Sigmoid colon (tissue), 7 donors: ENCODE measurements around the gene SERPINB10. TPM values are rescaled to one million over a fixed set of nuclear protein-coding genes. Genes with fewer than 3 reads are reported as not detected.

ENCODE experiments used
- DNase-seq: peaks from one replicate; pipeline ENCODE4 v3.0.0-alpha.2; 2019
- H3K27ac ChIP-seq, 4 donors: fragments of 200-600 bp; sonication (generic); one replicate each; pipeline ENCODE4 v1.5.1; 2016 to 2019; ENCODE audit warnings: mild to moderate bottlenecking in 1 of 4
- H3K27me3 ChIP-seq, 3 donors: fragments of 200-600 bp; sonication (generic); one replicate each; pipeline ENCODE4 v1.5.1; 2019; ENCODE audit warnings: mild to moderate bottlenecking in 1 of 3
- H3K36me3 ChIP-seq, 4 donors: fragments of 200-600 bp; sonication (generic); one replicate each; pipeline ENCODE4 v1.5.1; 2016 to 2019
- H3K4me1 ChIP-seq, 4 donors: fragments of 200-600 bp; sonication (generic); one replicate each; pipeline ENCODE4 v1.5.1; 2017 to 2019
- H3K4me3 ChIP-seq, 4 donors: fragments of 200-600 bp; sonication (generic); one replicate each; pipeline ENCODE4 v1.5.1; 2017 to 2019; ENCODE audit warnings: mild to moderate bottlenecking in 2 of 4, moderate library complexity in 1 of 4
- H3K9me3 ChIP-seq, 4 donors: fragments of 200-600 bp in 3 of 4; sonication (generic) in 3 of 4; one replicate each; pipeline versions ENCODE4 v1.5.1 to v1.6.1; 2013 to 2019
- EP300 ChIP-seq, 4 donors: sonication (generic); formaldehyde crosslinking; IDR thresholded peaks; one replicate each; pipeline ENCODE4 v1.6.1; 2017; ENCODE audit warnings: antibody characterized with exemption in 4 of 4
- POLR2A ChIP-seq, 2 donors: fragments of 450-650 bp; IDR thresholded peaks; one replicate each; pipeline ENCODE4 v1.6.1; 2016; ENCODE audit warnings: antibody characterized with exemption in 2 of 2, mild to moderate bottlenecking in 2 of 2, moderate library complexity in 2 of 2
- POLR2AphosphoS5 ChIP-seq, 4 donors: sonication (generic); formaldehyde crosslinking; IDR thresholded peaks; one replicate each; pipeline ENCODE4 v1.6.1; 2017; ENCODE audit warnings: antibody characterized with exemption in 4 of 4
- WGBS, 2 donors: extraction: QIAGEN DNeasy Blood & Tissue Kit; methylation state at CpG; one replicate each; pipeline ENCODE4 v1.1.7; 2013; 5-methylcytosine and 5-hydroxymethylcytosine counted together
- intact Hi-C: fragments of 100-400 bp; cut with DNase I; formaldehyde crosslinking; loops from one replicate; pipeline ENCODE4 v1.15.1; 2023
- polyA plus RNA-seq, 3 donors: library from polyadenylated mRNA; stranded (reverse); fragments of 200-250 nt; gene quantifications; one replicate each; pipeline ENCODE4 v1.2.3, GENCODE V29; 2013
- total RNA-seq, 4 donors: library from RNA; depleted of rRNA; stranded (reverse); fragments of >200 nt; gene quantifications; one replicate each; pipeline ENCODE4 v1.1.0, GENCODE V29; 2016
- TF ChIP-seq, protein P1 (sequence below), 4 experiments: fragments of 450-650 bp in 3 of 4; fragments of 200-600 bp in 1 of 4; IDR thresholded peaks; one replicate each; pipeline ENCODE4 v1.5.1; 2016 to 2019; ENCODE audit warnings: antibody characterized with exemption in 4 of 4, mild to moderate bottlenecking in 3 of 4, moderate library complexity in 2 of 4
- donor health status: healthy with polysubstance abuse.
- donor health status: Bipolar disorder and iron deficiency.
- donor health status: healthy.

SERPINB10 gene
- total and polyA plus RNA-seq, 7 donors, result 0.15 TPM; not detected in 6

- Histone ChIP-seq H3K4me1 (no peaks in the 10 kb centered on the region), H3K9me3 (no peaks in the 10 kb centered on the region), H3K27ac (no peak overlapping the region), H3K27me3 (no peaks in the 10 kb centered on the region), H3K4me3 (no peak overlapping the region), H3K36me3 (no peaks in the 10 kb centered on the region)
- 84 to 92% methylated on average over 9 of the region's 9 CpGs for WGBS, 2 donors
- DNase-seq, result no peak
- TF ChIP-seq, protein P1, sequence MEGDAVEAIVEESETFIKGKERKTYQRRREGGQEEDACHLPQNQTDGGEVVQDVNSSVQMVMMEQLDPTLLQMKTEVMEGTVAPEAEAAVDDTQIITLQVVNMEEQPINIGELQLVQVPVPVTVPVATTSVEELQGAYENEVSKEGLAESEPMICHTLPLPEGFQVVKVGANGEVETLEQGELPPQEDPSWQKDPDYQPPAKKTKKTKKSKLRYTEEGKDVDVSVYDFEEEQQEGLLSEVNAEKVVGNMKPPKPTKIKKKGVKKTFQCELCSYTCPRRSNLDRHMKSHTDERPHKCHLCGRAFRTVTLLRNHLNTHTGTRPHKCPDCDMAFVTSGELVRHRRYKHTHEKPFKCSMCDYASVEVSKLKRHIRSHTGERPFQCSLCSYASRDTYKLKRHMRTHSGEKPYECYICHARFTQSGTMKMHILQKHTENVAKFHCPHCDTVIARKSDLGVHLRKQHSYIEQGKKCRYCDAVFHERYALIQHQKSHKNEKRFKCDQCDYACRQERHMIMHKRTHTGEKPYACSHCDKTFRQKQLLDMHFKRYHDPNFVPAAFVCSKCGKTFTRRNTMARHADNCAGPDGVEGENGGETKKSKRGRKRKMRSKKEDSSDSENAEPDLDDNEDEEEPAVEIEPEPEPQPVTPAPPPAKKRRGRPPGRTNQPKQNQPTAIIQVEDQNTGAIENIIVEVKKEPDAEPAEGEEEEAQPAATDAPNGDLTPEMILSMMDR (IDR thresholded peaks at IDR 0.05), result no peak
- TF ChIP-seq POLR2AphosphoS5 (IDR thresholded peaks at IDR 0.05) (no peak), EP300 (IDR thresholded peaks at IDR 0.05) (no peak)
- intact Hi-C loops, result no loop called here
Observed at GRCh38 chr18:63868546-63868945, 39.2 kb upstream of the SERPINB10 start.

DNA sequence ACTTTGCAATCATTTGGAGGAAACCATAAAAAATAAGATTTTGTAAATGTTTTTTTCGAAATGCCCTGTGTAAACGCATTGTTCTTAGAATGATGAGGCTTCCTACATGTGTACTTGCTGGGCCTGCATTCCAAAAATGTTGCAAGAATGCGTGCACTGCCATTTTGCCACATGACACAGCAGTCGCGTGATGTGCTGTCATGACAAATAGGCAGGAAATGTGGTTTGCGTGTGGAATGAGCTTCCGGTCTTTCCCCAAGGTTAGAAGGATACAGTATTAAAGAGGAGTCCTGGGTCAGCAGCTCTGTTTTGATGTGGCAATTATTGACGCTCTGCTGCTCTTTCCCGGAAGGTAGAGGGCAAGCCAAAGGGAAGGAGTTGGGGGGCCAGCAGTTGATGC is 38.4 kb upstream of the SERPINB10 start:
- DNase-seq, result no peak
- H3K27me3 ChIP-seq, result no peaks in the 10 kb centered on the region
- H3K4me1 ChIP-seq, result no peaks in the 10 kb centered on the region
- H3K36me3 ChIP-seq, result no peaks in the 10 kb centered on the region
- H3K4me3 ChIP-seq, result no peak overlapping the region
- WGBS, 2 donors, result 79 to 85% methylated on average over 9 of the region's 9 CpGs
- H3K27ac ChIP-seq, result no peak overlapping the region
- intact Hi-C loops, result no loop called here
- TF ChIP-seq POLR2A (IDR thresholded peaks at IDR 0.05), result no peak
- TF ChIP-seq POLR2AphosphoS5 (IDR thresholded peaks at IDR 0.05), result no peak
- TF ChIP-seq, protein P1 (IDR thresholded peaks at IDR 0.05), result no peak
- no peak for TF ChIP-seq EP300 (IDR thresholded peaks at IDR 0.05)
- no peaks in the 10 kb centered on the region for H3K9me3 ChIP-seq

DNA sequence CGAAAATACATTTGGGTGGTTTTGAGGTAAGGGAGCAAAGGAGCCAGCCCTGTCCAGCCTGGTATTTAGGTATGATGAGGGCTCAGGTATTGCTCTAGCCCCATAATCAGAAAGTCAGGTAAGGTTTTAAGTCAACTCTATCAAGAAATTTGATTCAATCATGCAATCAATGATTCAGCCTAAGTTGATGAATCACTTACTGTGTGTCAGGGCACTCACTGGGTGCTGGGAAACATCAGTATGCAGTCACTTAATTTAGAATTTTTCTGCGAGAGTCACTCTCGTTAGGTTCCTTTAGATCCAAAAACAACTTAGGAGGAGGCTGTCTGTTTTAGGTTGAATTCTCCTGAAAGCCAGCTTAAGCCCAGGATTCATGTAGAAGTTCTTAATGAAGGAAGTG is 37.9 kb upstream of the SERPINB10 start:
- H3K4me1 ChIP-seq, result no peaks in the 10 kb centered on the region
- intact Hi-C loops, result no loop called here
- H3K9me3 ChIP-seq, result no peaks in the 10 kb centered on the region
- DNase-seq, result no peak
- no peaks in the 10 kb centered on the region for H3K27me3 ChIP-seq
- H3K4me3 ChIP-seq, result no peak overlapping the region
- no peaks in the 10 kb centered on the region for H3K36me3 ChIP-seq
- WGBS, 2 donors, result 88 to 93% methylated on average over 3 of the region's 3 CpGs
- no peak overlapping the region for H3K27ac ChIP-seq
- TF ChIP-seq, protein P1 (IDR thresholded peaks at IDR 0.05), result no peak
- TF ChIP-seq POLR2AphosphoS5 (IDR thresholded peaks at IDR 0.05) (no peak), EP300 (IDR thresholded peaks at IDR 0.05) (no peak), POLR2A (IDR thresholded peaks at IDR 0.05) (no peak)

DNA sequence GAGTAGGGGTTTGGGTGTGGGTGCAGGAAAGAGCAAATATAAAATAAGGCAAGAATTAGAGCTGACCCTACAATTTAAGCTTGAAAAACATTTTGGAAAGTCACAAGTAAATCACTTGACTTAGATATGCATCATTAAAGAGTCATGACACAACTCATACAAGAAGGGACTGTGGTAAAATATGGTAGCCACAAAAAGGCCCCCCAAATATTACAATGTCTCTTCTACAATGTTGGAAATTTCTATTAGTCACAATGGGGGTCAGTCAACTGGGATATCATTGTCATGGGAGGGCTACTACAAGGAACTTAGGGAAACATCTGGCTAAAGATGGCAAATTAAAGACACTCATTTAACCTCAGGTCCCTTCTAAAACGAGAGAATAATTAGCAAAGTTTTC is 35.9 kb upstream of the SERPINB10 start:
- no peaks in the 10 kb centered on the region for H3K36me3 ChIP-seq

GRCh38 chr18:63872586-63872985 is 35.2 kb upstream of the SERPINB10 start:
- intact Hi-C loops, result no loop called here
- Histone ChIP-seq H3K36me3 (no peaks in the 10 kb centered on the region), H3K4me1 (no peaks in the 10 kb centered on the region), H3K9me3 (no peaks in the 10 kb centered on the region), H3K27ac (no peak overlapping the region), H3K27me3 (no peaks in the 10 kb centered on the region), H3K4me3 (no peak overlapping the region)
- no peak for DNase-seq
- TF ChIP-seq EP300 (IDR thresholded peaks at IDR 0.05), result no peak
- TF ChIP-seq, protein P1 (IDR thresholded peaks at IDR 0.05), result no peak
- TF ChIP-seq POLR2AphosphoS5 (IDR thresholded peaks at IDR 0.05), result no peak
- no peak for TF ChIP-seq POLR2A (IDR thresholded peaks at IDR 0.05)

More for the DNA sequence above, 35.9 kb upstream of the SERPINB10 start:
- intact Hi-C loops, result no loop called here
- Histone ChIP-seq H3K4me1 (no peaks in the 10 kb centered on the region), H3K9me3 (no peaks in the 10 kb centered on the region), H3K4me3 (no peak overlapping the region), H3K27ac (no peak overlapping the region), H3K27me3 (no peaks in the 10 kb centered on the region)
- no peak for TF ChIP-seq EP300 (IDR thresholded peaks at IDR 0.05)
- TF ChIP-seq, protein P1 (IDR thresholded peaks at IDR 0.05), result no peak
- TF ChIP-seq POLR2A (IDR thresholded peaks at IDR 0.05), result no peak
- no peak for TF ChIP-seq POLR2AphosphoS5 (IDR thresholded peaks at IDR 0.05)
- no peak for DNase-seq
- WGBS, 2 donors, result 39 to 76% methylated on average over 1 of the region's 1 CpG
